Measurements from ENCODE around the gene NAA40.
"Not testable (repeated sequence)": the region's sequence is repeated elsewhere in the genome, so short reads cannot be mapped to it uniquely, and the experiment has no call there.

The NAA40 gene

GRCh38 chr11:63942803-63943202, 4.0 kb downstream of the NAA40 start:
- Histone ChIP-seq H3K27ac (ENCODE audit: low read length) (no peak overlapping the region), H3K4me3 (ENCODE audit: low read depth in 1 of 2, low read length in 2 of 2) (no peak overlapping the region), H3K27me3 (ENCODE audit: low read depth, low read length) (no peaks in the 10 kb centered on the region), H3K4me1 (ENCODE audit: control insufficient read depth in 1 of 2, insufficient read depth in 2 of 2, low read length in 2 of 2) (peaks cover 14 to 24% of the 10 kb centered on the region in 2 donors), H3K36me3 (ENCODE audit: control insufficient read depth in 1 of 2, insufficient read depth in 2 of 2, low read length in 2 of 2) (peaks cover 4 to 10% of the 10 kb centered on the region in 2 donors), H3K9me3 (ENCODE audit: control insufficient read depth in 1 of 2, low read length in 2 of 2) (no peaks in the 10 kb centered on the region)

- no peak overlapping the region for H3K4me3 ChIP-seq (ENCODE audit: low read depth in 1 of 2, low read length in 2 of 2)
- peaks cover 12 to 13% of the 10 kb centered on the region in 2 donors for H3K4me1 ChIP-seq (ENCODE audit: control insufficient read depth in 1 of 2, insufficient read depth in 2 of 2, low read length in 2 of 2)
- H3K27ac ChIP-seq (ENCODE audit: low read length) = peak overlapping the region; percentile 19
- peaks cover 4 to 10% of the 10 kb centered on the region in 2 donors for H3K36me3 ChIP-seq (ENCODE audit: control insufficient read depth in 1 of 2, insufficient read depth in 2 of 2, low read length in 2 of 2)
- no peaks in the 10 kb centered on the region for H3K27me3 ChIP-seq (ENCODE audit: low read depth, low read length)
- no peaks in the 10 kb centered on the region for H3K9me3 ChIP-seq (ENCODE audit: control insufficient read depth in 1 of 2, low read length in 2 of 2)
Observed at GRCh38 chr11:63944987-63945386, 6.2 kb downstream of the NAA40 start.

DNA sequence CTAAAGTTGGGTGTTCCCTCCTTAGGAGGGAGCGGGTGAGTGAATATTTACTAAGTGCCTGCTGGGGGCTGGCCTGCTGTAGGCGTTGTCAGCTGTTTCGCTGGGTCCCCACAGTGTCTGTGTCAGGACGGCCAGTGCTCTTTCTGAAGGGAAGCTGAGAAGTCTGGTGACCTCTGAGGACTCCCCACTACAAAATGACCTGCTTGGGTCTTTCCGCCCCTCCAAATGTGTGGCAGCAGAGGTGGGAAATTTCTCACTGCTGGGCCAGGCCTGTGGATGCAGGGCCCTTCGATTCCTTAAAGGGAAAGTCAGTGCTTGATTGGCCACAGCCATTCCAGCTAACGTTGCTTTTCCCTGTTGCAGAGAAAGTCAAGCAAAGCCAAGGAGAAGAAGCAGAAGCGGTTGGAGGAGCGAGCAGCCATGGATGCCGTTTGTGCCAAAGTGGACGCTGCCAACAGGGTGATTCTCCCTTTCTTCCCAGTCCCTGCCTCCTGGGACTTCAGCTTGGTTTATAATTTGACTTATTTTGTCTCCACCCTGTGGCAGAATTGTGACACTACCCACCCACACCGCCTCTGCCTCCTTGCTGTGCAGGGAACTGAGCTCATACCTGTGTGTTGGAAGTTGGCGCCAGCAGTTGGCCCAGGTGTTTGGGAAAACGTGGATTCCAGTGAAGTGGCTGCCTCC, 6.8 kb downstream of the NAA40 start:
- Histone ChIP-seq H3K36me3 (ENCODE audit: control insufficient read depth in 1 of 2, insufficient read depth in 2 of 2, low read length in 2 of 2) (peaks cover 4 to 10% of the 10 kb centered on the region in 2 donors), H3K4me3 (ENCODE audit: low read depth in 1 of 2, low read length in 2 of 2) (peak overlapping the region; percentile 33 to 40), H3K27ac (ENCODE audit: low read length) (peak overlapping the region; percentile 19), H3K4me1 (ENCODE audit: control insufficient read depth in 1 of 2, insufficient read depth in 2 of 2, low read length in 2 of 2) (peaks cover 10 to 12% of the 10 kb centered on the region in 2 donors), H3K27me3 (ENCODE audit: low read depth, low read length) (no peaks in the 10 kb centered on the region), H3K9me3 (ENCODE audit: control insufficient read depth in 1 of 2, low read length in 2 of 2) (no peaks in the 10 kb centered on the region)

- H3K4me3 ChIP-seq (ENCODE audit: low read depth in 1 of 2, low read length in 2 of 2) = no peak overlapping the region
- H3K27me3 ChIP-seq (ENCODE audit: low read depth, low read length) = no peaks in the 10 kb centered on the region
- no peak overlapping the region for H3K27ac ChIP-seq (ENCODE audit: low read length)
- H3K36me3 ChIP-seq (ENCODE audit: control insufficient read depth in 1 of 2, insufficient read depth in 2 of 2, low read length in 2 of 2) = peaks cover 33 to 43% of the 10 kb centered on the region in 2 donors
- H3K9me3 ChIP-seq (ENCODE audit: control insufficient read depth in 1 of 2, low read length in 2 of 2) = no peaks in the 10 kb centered on the region
- no peaks in the 10 kb centered on the region for H3K4me1 ChIP-seq (ENCODE audit: control insufficient read depth in 1 of 2, insufficient read depth in 2 of 2, low read length in 2 of 2)
Observed at GRCh38 chr11:63951779-63952536, 13.2 kb downstream of the NAA40 start.

DNA sequence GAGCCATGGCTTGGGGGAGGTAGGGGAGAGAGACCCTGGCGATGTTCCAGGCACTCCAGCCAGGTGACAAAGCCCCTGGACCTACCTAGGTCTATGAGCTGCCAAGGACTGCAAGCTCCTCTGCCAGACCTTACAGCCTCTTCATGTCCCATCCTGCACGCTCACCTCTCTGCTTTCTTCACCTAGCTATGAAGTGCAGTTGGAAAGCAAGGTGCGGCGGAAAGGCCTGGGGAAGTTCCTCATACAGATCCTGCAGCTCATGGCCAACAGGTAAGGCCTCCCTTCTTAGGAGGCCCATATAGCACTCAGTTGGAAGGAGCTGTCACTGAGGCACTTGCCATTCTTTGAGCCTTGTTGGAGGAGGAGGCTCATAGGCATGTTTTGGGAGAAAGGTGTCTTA, 13.8 kb downstream of the NAA40 start:
- H3K4me1 ChIP-seq (ENCODE audit: control insufficient read depth in 1 of 2, insufficient read depth in 2 of 2, low read length in 2 of 2) = no peaks in the 10 kb centered on the region
- H3K4me3 ChIP-seq (ENCODE audit: low read depth in 1 of 2, low read length in 2 of 2) = no peak overlapping the region
- no peaks in the 10 kb centered on the region for H3K9me3 ChIP-seq (ENCODE audit: control insufficient read depth in 1 of 2, low read length in 2 of 2)
- H3K27ac ChIP-seq (ENCODE audit: low read length) = no peak overlapping the region
- no peaks in the 10 kb centered on the region for H3K27me3 ChIP-seq (ENCODE audit: low read depth, low read length)
- peaks cover 33 to 42% of the 10 kb centered on the region in 2 donors for H3K36me3 ChIP-seq (ENCODE audit: control insufficient read depth in 1 of 2, insufficient read depth in 2 of 2, low read length in 2 of 2)

GRCh38 chr11:63958008-63958407, 19.2 kb downstream of the NAA40 start:
- H3K36me3 ChIP-seq (ENCODE audit: control insufficient read depth in 1 of 2, insufficient read depth in 2 of 2, low read length in 2 of 2) = peaks cover 33% of the 10 kb centered on the region in 2 donors

GRCh38 chr11:63961608-63962412, 23.0 kb downstream of the NAA40 start:
- no peak overlapping the region for H3K27ac ChIP-seq (ENCODE audit: low read length)
- no peaks in the 10 kb centered on the region for H3K36me3 ChIP-seq (ENCODE audit: control insufficient read depth in 1 of 2, insufficient read depth in 2 of 2, low read length in 2 of 2)
- H3K27me3 ChIP-seq (ENCODE audit: low read depth, low read length) = no peaks in the 10 kb centered on the region
- H3K4me3 ChIP-seq (ENCODE audit: low read depth in 1 of 2, low read length in 2 of 2) = no peak overlapping the region
- peaks cover 0 to 11% of the 10 kb centered on the region in 2 donors for H3K4me1 ChIP-seq (ENCODE audit: control insufficient read depth in 1 of 2, insufficient read depth in 2 of 2, low read length in 2 of 2)
- no peaks in the 10 kb centered on the region for H3K9me3 ChIP-seq (ENCODE audit: control insufficient read depth in 1 of 2, low read length in 2 of 2)

More at GRCh38 chr11:63958008-63958407, 19.2 kb downstream of the NAA40 start:
- no peaks in the 10 kb centered on the region for H3K9me3 ChIP-seq (ENCODE audit: control insufficient read depth in 1 of 2, low read length in 2 of 2)
- no peaks in the 10 kb centered on the region for H3K27me3 ChIP-seq (ENCODE audit: low read depth, low read length)
- H3K4me3 ChIP-seq (ENCODE audit: low read depth in 1 of 2, low read length in 2 of 2) = no peak overlapping the region
- no peak overlapping the region for H3K27ac ChIP-seq (ENCODE audit: low read length)
- H3K4me1 ChIP-seq (ENCODE audit: control insufficient read depth in 1 of 2, insufficient read depth in 2 of 2, low read length in 2 of 2) = peaks cover 0 to 11% of the 10 kb centered on the region in 2 donors

- peaks cover 0 to 11% of the 10 kb centered on the region in 2 donors for H3K4me1 ChIP-seq (ENCODE audit: control insufficient read depth in 1 of 2, insufficient read depth in 2 of 2, low read length in 2 of 2)
- not testable (repeated sequence) for H3K9me3 ChIP-seq (ENCODE audit: control insufficient read depth in 1 of 2, low read length in 2 of 2); H3K27ac ChIP-seq (ENCODE audit: low read length); H3K27me3 ChIP-seq (ENCODE audit: low read depth, low read length); H3K4me3 ChIP-seq (ENCODE audit: low read depth in 1 of 2, low read length in 2 of 2); H3K36me3 ChIP-seq (ENCODE audit: control insufficient read depth in 1 of 2, insufficient read depth in 2 of 2, low read length in 2 of 2)
Observed at GRCh38 chr11:63963895-63964294, 25.1 kb downstream of the NAA40 start.

DNA sequence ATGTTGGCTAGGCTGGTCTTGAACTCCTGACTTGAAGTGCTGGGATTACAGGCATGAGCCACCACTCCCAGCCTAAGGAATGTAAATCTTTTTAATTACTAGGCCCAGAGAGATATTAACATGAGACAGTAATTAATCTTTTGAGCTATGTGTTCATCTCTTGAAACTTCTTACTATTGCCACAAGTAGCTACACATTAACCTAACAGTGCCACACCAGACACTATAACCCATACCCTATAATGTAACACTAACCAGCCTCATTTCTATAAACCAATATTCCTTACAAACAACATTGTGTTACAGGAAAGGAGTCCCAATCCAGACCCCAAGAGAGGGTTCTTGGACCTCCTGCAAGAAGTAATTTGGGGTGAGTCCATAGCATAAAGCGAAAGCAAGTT, 27.6 kb downstream of the NAA40 start:
- no peaks in the 10 kb centered on the region for H3K36me3 ChIP-seq (ENCODE audit: control insufficient read depth in 1 of 2, insufficient read depth in 2 of 2, low read length in 2 of 2)
- H3K4me3 ChIP-seq (ENCODE audit: low read depth in 1 of 2, low read length in 2 of 2) = no peak overlapping the region
- no peak overlapping the region for H3K27ac ChIP-seq (ENCODE audit: low read length)
- H3K4me1 ChIP-seq (ENCODE audit: control insufficient read depth in 1 of 2, insufficient read depth in 2 of 2, low read length in 2 of 2) = peaks cover 0 to 10% of the 10 kb centered on the region in 2 donors
- H3K27me3 ChIP-seq (ENCODE audit: low read depth, low read length) = no peaks in the 10 kb centered on the region
- no peaks in the 10 kb centered on the region for H3K9me3 ChIP-seq (ENCODE audit: control insufficient read depth in 1 of 2, low read length in 2 of 2)

DNA sequence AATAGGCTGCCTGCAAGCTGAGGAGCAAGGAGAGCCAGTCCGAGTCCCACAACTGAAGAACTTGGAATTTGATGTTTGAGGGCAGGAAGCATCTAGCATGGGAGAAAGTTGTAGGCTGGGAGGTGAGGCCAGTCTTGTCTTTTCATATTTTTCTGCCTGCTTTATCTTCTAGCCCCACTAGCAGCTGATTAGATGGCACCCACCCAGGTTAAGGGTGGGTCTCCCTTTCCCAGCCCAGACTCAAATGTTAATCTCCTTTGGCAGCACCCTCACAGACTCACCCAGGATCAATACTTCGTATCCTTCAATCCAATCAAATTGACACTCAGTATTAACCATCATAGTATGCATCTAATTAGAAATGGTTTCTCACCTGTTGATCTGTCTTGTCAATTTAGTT, 30.7 kb downstream of the NAA40 start:
- Histone ChIP-seq H3K9me3 (ENCODE audit: control insufficient read depth in 1 of 2, low read length in 2 of 2) (no peaks in the 10 kb centered on the region), H3K36me3 (ENCODE audit: control insufficient read depth in 1 of 2, insufficient read depth in 2 of 2, low read length in 2 of 2) (no peaks in the 10 kb centered on the region), H3K27me3 (ENCODE audit: low read depth, low read length) (no peaks in the 10 kb centered on the region), H3K27ac (ENCODE audit: low read length) (no peak overlapping the region), H3K4me1 (ENCODE audit: control insufficient read depth in 1 of 2, insufficient read depth in 2 of 2, low read length in 2 of 2) (peaks cover 0 to 4% of the 10 kb centered on the region in 2 donors), H3K4me3 (ENCODE audit: low read depth in 1 of 2, low read length in 2 of 2) (no peak overlapping the region)

DNA sequence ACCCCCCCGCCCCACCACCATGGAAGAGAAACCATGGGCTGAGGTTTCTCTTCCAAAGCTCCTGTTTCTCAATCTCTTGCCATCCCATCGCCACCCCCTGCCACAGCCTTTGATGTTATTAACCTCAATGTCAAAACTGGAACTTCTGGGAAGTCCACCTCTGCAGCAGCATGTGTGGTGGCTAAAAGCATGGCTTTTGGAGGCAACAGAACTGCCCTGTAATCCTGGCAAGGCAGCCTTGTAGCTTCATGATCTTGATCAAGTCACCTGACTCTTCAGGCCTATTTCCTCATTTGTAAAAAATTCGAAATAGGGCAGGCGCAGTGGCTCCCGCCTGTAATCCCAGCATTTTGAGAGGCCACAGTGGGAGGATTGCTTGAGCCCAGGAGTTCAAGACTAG, 32.1 kb downstream of the NAA40 start:
- no peak overlapping the region for H3K4me3 ChIP-seq (ENCODE audit: low read depth in 1 of 2, low read length in 2 of 2)

More for the DNA sequence above, 32.1 kb downstream of the NAA40 start:
- no peak overlapping the region for H3K27ac ChIP-seq (ENCODE audit: low read length)
- H3K4me1 ChIP-seq (ENCODE audit: control insufficient read depth in 1 of 2, insufficient read depth in 2 of 2, low read length in 2 of 2) = peaks cover 2 to 12% of the 10 kb centered on the region in 2 donors
- no peaks in the 10 kb centered on the region for H3K9me3 ChIP-seq (ENCODE audit: control insufficient read depth in 1 of 2, low read length in 2 of 2)
- no peaks in the 10 kb centered on the region for H3K27me3 ChIP-seq (ENCODE audit: low read depth, low read length)
- peaks cover 0 to under 1% of the 10 kb centered on the region in 2 donors for H3K36me3 ChIP-seq (ENCODE audit: control insufficient read depth in 1 of 2, insufficient read depth in 2 of 2, low read length in 2 of 2)

Data from muscle layer of duodenum (tissue), 2 donors.